ENCODE data around the gene MTUS2.

DNA sequence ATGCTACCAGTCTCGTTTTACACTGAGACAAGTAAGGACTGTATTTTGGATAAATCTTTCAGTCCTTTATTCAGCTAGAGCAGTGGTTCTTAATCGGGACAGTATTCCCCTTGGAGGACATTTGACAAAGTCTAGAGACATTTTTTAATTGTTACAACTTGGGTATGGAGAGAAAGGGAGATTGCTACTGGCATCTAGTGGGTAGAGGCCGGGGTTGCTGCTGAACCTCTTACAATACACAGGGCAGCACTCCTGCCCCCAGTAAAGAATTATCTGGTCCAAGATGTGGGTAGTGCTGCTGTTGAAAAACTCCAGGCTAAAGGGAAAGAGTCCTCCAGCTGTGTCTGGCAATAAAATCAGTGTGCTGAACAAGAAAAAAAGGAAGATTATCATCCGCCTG is 440.5 kb downstream of the MTUS2 start:
- TF ChIP-seq POLR2AphosphoS5 (IDR thresholded peaks at IDR 0.05): no peak
- TF ChIP-seq EP300 (IDR thresholded peaks at IDR 0.05): no peak
- TF ChIP-seq, protein P1, sequence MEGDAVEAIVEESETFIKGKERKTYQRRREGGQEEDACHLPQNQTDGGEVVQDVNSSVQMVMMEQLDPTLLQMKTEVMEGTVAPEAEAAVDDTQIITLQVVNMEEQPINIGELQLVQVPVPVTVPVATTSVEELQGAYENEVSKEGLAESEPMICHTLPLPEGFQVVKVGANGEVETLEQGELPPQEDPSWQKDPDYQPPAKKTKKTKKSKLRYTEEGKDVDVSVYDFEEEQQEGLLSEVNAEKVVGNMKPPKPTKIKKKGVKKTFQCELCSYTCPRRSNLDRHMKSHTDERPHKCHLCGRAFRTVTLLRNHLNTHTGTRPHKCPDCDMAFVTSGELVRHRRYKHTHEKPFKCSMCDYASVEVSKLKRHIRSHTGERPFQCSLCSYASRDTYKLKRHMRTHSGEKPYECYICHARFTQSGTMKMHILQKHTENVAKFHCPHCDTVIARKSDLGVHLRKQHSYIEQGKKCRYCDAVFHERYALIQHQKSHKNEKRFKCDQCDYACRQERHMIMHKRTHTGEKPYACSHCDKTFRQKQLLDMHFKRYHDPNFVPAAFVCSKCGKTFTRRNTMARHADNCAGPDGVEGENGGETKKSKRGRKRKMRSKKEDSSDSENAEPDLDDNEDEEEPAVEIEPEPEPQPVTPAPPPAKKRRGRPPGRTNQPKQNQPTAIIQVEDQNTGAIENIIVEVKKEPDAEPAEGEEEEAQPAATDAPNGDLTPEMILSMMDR (IDR thresholded peaks at IDR 0.05): no peak
